IMR-90 (cell line): Measurements from ENCODE around the gene CCDC134. TPM values are rescaled to one million over a fixed set of nuclear protein-coding genes. Genes with fewer than 3 reads are reported as not detected.

Experiments
- ATAC-seq: fragments of 200-7000 bp; cut with Tn5 transposase; 2 replicates; pipeline ENCODE4 v1.9.1; 2020; ENCODE audit warnings: low read depth, mild to moderate bottlenecking, moderate library complexity
- BruUV-seq: library from RNA; stranded (reverse); fragments of 400-500 nt; replicated peaks from 2 replicates; lab custom pipeline; 2021; lab: Mats Ljungman, UMichigan
- CTCF ChIA-PET: fragments of 300-600 bp; formaldehyde crosslinking; extraction: SDS; loops from one replicate; lab custom pipeline; 2021; ENCODE audit warnings: antibody characterized with exemption; lab: Yijun Ruan, JAX
- POLR2A ChIA-PET: fragments of 300-600 bp; sonication (Branson Sonifier 250); formaldehyde crosslinking; loops from one replicate; lab custom pipeline; 2022; ENCODE audit warnings: antibody characterized with exemption; ENCODE audit not compliant: unreplicated experiment; lab: Charles Lee
- DNase-seq: peaks from one replicate; pipeline ENCODE4 v3.0.0; 2013
- H2AFZ ChIP-seq: replicated peaks from 2 replicates; pipeline ENCODE3; 2013; ENCODE audit warnings: low read length, mild to moderate bottlenecking; ENCODE audit not compliant: poor library complexity
- H2AK5ac ChIP-seq: 2 replicates; pipeline ENCODE4 v1.6.1; 2013; ENCODE audit warnings: low read depth, low read length, inconsistent platforms
- H2AK9ac ChIP-seq: replicated peaks from 2 replicates; pipeline ENCODE3; 2013; ENCODE audit warnings: mild to moderate bottlenecking, low read depth, low read length, moderate library complexity; ENCODE audit not compliant: poor library complexity
- H2BK120ac ChIP-seq: 2 replicates; pipeline ENCODE4 v1.6.1; 2013; ENCODE audit warnings: low read depth, low read length, inconsistent platforms
- H2BK15ac ChIP-seq: 3 replicates; pipeline ENCODE4 v1.6.1; 2013; ENCODE audit warnings: low read depth, low read length, inconsistent platforms
- H2BK20ac ChIP-seq: 2 replicates; pipeline ENCODE4 v1.6.1; 2013; ENCODE audit warnings: low read depth, mild to moderate bottlenecking, inconsistent platforms, low read length, moderate library complexity
- H2BK5ac ChIP-seq: 2 replicates; pipeline ENCODE4 v1.6.1; 2013; ENCODE audit warnings: mild to moderate bottlenecking, low read depth, low read length, inconsistent platforms; ENCODE audit not compliant: poor library complexity, severe bottlenecking
- H3K14ac ChIP-seq: replicated peaks from 2 replicates; pipeline ENCODE4 v1.6.1; 2013; ENCODE audit warnings: low read depth, low read length, inconsistent platforms
- H3K18ac ChIP-seq: 2 replicates; pipeline ENCODE4 v1.6.1; 2013; ENCODE audit warnings: low read depth, low read length, control low read depth
- H3K23ac ChIP-seq: 2 replicates; pipeline ENCODE4 v1.6.1; 2013; ENCODE audit warnings: low read depth, low read length, inconsistent platforms
- H3K27ac ChIP-seq: 2 replicates; pipeline ENCODE4 v1.5.1; 2013; ENCODE audit warnings: mild to moderate bottlenecking, control low read depth, low read length; ENCODE audit not compliant: insufficient read depth
- H3K27me3 ChIP-seq: 2 replicates; pipeline ENCODE4 v1.6.1; 2013; ENCODE audit warnings: low read length; ENCODE audit not compliant: control insufficient read depth, insufficient read depth
- H3K36me3 ChIP-seq: 2 replicates; pipeline ENCODE4 v1.6.1; 2013; ENCODE audit warnings: low read length, mixed read lengths; ENCODE audit not compliant: control insufficient read depth, insufficient read depth
- H3K4ac ChIP-seq: 2 replicates; pipeline ENCODE4 v1.6.1; 2013; ENCODE audit warnings: low read depth, low read length, inconsistent platforms
- H3K4me1 ChIP-seq: 2 replicates; pipeline ENCODE4 v1.6.1; 2013; ENCODE audit warnings: low read length, mixed read lengths; ENCODE audit not compliant: control insufficient read depth, insufficient read depth
- H3K4me2 ChIP-seq: 2 replicates; pipeline ENCODE4 v1.6.1; 2013; ENCODE audit warnings: low read depth, mild to moderate bottlenecking, control low read depth, low read length, moderate library complexity
- H3K4me3 ChIP-seq: 2 replicates; pipeline ENCODE4 v1.5.1; 2013; ENCODE audit warnings: low read depth, mild to moderate bottlenecking, control low read depth, low read length, moderate library complexity; ENCODE audit not compliant: insufficient read depth
- H3K56ac ChIP-seq: 2 replicates; pipeline ENCODE4 v1.6.1; 2013; ENCODE audit warnings: low read length, inconsistent platforms; ENCODE audit not compliant: insufficient read depth; ENCODE audit errors: extremely low read depth
- H3K79me1 ChIP-seq, 2 experiments: 2 replicates each; pipeline ENCODE4 v1.6.1; 2013; ENCODE audit warnings: low read length in 2 of 2, inconsistent platforms in 1 of 2, low read depth in 1 of 2
- H3K9ac ChIP-seq: 2 replicates; pipeline ENCODE4 v1.6.1; 2013; ENCODE audit warnings: low read depth, low read length, control low read depth
- H3K9me1 ChIP-seq: 2 replicates; pipeline ENCODE4 v1.6.1; 2013; ENCODE audit warnings: low read length, inconsistent platforms; ENCODE audit not compliant: insufficient read depth
- H3K9me3 ChIP-seq: 2 replicates; pipeline ENCODE4 v1.6.1; 2013; ENCODE audit warnings: low read length; ENCODE audit not compliant: control insufficient read depth, insufficient read depth
- H4K20me1 ChIP-seq: 2 replicates; pipeline ENCODE4 v1.6.1; 2013; ENCODE audit warnings: low read length, inconsistent platforms; ENCODE audit not compliant: insufficient read depth
- H4K5ac ChIP-seq: 2 replicates; pipeline ENCODE4 v1.6.1; 2013; ENCODE audit warnings: mild to moderate bottlenecking, low read depth, low read length, control low read depth
- H4K8ac ChIP-seq, 2 experiments: 2 replicates each; pipeline ENCODE4 v1.6.1; 2013; ENCODE audit warnings: low read depth in 2 of 2, low read length in 2 of 2, control low read depth in 1 of 2, inconsistent platforms in 1 of 2
- H4K91ac ChIP-seq: 2 replicates; pipeline ENCODE4 v1.6.1; 2013; ENCODE audit warnings: low read depth, low read length, inconsistent platforms; ENCODE audit not compliant: insufficient read depth
- CEBPB ChIP-seq: IDR thresholded peaks from 2 replicates; pipeline ENCODE4 v1.6.1; 2012; ENCODE audit warnings: low read depth, low read length, improper control_type of control experiment
- MXI1 ChIP-seq: IDR thresholded peaks from 2 replicates; pipeline ENCODE4 v1.6.1; 2012; ENCODE audit warnings: low read depth, mild to moderate bottlenecking, low read length, moderate library complexity, borderline replicate concordance
- RAD21 ChIP-seq: IDR thresholded peaks from 2 replicates; pipeline ENCODE4 v1.6.1; 2012; ENCODE audit warnings: low read length, improper control_type of control experiment
- RCOR1 ChIP-seq: IDR thresholded peaks from 2 replicates; pipeline ENCODE4 v1.6.1; 2012; ENCODE audit warnings: mild to moderate bottlenecking, low read length, improper control_type of control experiment; ENCODE audit not compliant: insufficient replicate concordance
- SMC3 ChIP-seq: fragments of 150-350 bp; IDR thresholded peaks from 2 replicates; pipeline ENCODE4 v1.6.1; 2016; ENCODE audit warnings: low read depth, mild to moderate bottlenecking, antibody characterized with exemption, low read length, moderate library complexity
- WGBS, 2 experiments: methylation state at CpG; one replicate each; pipeline versions ENCODE4 v1.1.5 to v1.1.7; 2013; ENCODE audit warnings: missing lambda C conversion rate in 2 of 2; ENCODE audit not compliant: insufficient read length in 1 of 2; ENCODE audit errors: extremely low coverage in 2 of 2; 5-methylcytosine and 5-hydroxymethylcytosine counted together
- dilution Hi-C: fragments of 300-500 bp; cut with HindIII; formaldehyde crosslinking; loops from one replicate; pipeline ENCODE4 v1.14.3; 2018; ENCODE audit warnings: low sequenced_read_pairs; ENCODE audit not compliant: unreplicated experiment
- in situ Hi-C: fragments of 300-500 bp; cut with MboI; formaldehyde crosslinking; loops from 3 replicates; pipeline ENCODE4 v1.14.3; 2019; ENCODE audit warnings: low sequenced_read_pairs, inconsistent platforms, mixed read lengths
- intact Hi-C: fragments of 100-400 bp; cut with micrococcal nuclease; formaldehyde crosslinking; loops from 2 replicates; pipeline ENCODE4 v1.10.0; 2022
- polyA plus RNA-seq, 3 experiments: library from polyadenylated mRNA; depleted of rRNA; stranded (reverse); fragments of >200 nt; gene quantifications; 2 replicates each; pipeline ENCODE4 v1.2.3, GENCODE V29; 2012; ENCODE audit warnings: low replicate concordance in 1 of 3
- total RNA-seq: library from RNA; depleted of rRNA; stranded (reverse); fragments of >200 nt; gene quantifications from 2 replicates; pipeline ENCODE4 v1.2.3, GENCODE V29; 2012
- TF ChIP-seq, protein P1 (sequence below): fragments of 150-350 bp; IDR thresholded peaks from 2 replicates; pipeline ENCODE4 v1.6.1; 2017; ENCODE audit warnings: mild to moderate bottlenecking, antibody characterized with exemption, low read length, low read depth
- TF ChIP-seq, protein P2 (sequence below): conservative IDR thresholded peaks from 2 replicates; pipeline ENCODE4 v1.5.1; 2012; ENCODE audit warnings: mild to moderate bottlenecking, low read depth, low read length, improper control_type of control experiment

CCDC134 gene
- total and polyA plus RNA-seq, 2 of the 4 experiments (the other 2 are of a cell fraction) = 5.1 to 7.0 TPM

DNA sequence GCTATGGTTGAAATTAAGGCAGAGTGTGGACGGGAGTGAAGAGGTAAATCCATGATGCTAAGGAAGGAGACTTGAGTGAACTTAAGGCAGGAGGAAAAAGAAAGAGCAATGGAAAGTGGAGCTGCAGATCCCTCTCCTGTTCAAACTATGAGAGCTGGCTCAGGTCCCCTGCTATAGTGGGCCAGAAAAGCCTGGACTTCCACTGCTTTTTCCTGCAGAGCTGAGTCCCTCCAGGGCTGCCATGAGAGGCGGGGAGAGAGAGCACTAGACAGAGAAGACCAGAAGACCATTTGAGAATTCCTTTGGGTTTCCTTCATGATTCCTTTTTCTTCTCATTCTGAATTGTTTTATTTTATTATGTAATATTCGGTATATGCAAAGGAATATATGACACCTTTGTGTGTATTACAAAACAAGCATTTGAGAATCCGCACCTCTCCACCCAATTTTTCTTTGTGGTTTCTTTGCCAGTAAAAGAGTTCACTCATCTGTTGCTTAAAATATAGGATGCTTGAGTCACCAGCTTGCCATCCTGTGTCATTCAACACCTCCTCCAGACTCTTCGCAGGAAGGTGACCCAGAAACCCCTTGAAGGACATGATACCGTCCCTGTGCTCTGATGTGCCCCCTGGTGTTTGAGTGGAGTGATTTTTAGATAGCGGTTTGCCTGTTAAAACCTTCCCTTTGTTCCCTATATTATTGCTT, 56.8 kb downstream of the CCDC134 start:
- DNase-seq = peak; percentile 72
- Histone ChIP-seq H2AK5ac (no peak overlapping the region), H2AK9ac (no peak overlapping the region), H3K18ac (no peak overlapping the region), H3K9me1 (peaks cover 10% of the 10 kb centered on the region), H3K23ac (0 out of 2 replicates have a peak overlapping the region, but pooled peaks have one; percentile 1), H4K91ac (no peak overlapping the region), H2BK20ac (0 out of 2 replicates have a peak overlapping the region, but pooled peaks have one; percentile 23), H3K14ac (no peak overlapping the region), H4K5ac (no peak overlapping the region), H3K9ac (no peak overlapping the region), H3K9me3 (no peaks in the 10 kb centered on the region), H2BK5ac (no peak overlapping the region), H3K27ac (no peak overlapping the region), H3K56ac (no peak overlapping the region), H2BK120ac (no peak overlapping the region), H3K27me3 (no peaks in the 10 kb centered on the region), H3K36me3 (no peaks in the 10 kb centered on the region), H4K20me1 (peaks cover 32% of the 10 kb centered on the region), H3K4me3 (no peak overlapping the region), H3K4me1 (peaks cover 7% of the 10 kb centered on the region), H2BK15ac (no peak overlapping the region), H3K4me2 (no peak overlapping the region), H3K4ac (no peak overlapping the region), H2AFZ (no peak overlapping the region), H4K8ac (no peak overlapping the region), H3K79me1 (peaks cover 10 to 53% of the 10 kb centered on the region in 2 experiments)
- dilution Hi-C loops (no loop called here), intact Hi-C loops (loop anchor here (10.0 kb wide), 1 partner anchor 113 kb away; no protein-coding TSS in a partner anchor), in situ Hi-C loops (no loop called here)
- ChIA-PET POLR2A (no interaction called here), CTCF (interaction anchor here (1.0 kb wide), 1 partner anchor 161 kb away, joined by 5 read pairs; no protein-coding TSS in a partner anchor)
- 100% methylated on average over 1 of the region's 7 CpGs; no CpG with 5 or more reads in 1 of the 2 experiments for WGBS, 2 experiments
- peak; percentile 64 for ATAC-seq
- TF ChIP-seq RCOR1 (no peak), SMC3 (peak; percentile 63), MXI1 (no peak), CEBPB (0 out of 2 replicates have a peak, but pooled peaks have one; percentile 30), RAD21 (peak; percentile 56)
- TF ChIP-seq, protein P1, sequence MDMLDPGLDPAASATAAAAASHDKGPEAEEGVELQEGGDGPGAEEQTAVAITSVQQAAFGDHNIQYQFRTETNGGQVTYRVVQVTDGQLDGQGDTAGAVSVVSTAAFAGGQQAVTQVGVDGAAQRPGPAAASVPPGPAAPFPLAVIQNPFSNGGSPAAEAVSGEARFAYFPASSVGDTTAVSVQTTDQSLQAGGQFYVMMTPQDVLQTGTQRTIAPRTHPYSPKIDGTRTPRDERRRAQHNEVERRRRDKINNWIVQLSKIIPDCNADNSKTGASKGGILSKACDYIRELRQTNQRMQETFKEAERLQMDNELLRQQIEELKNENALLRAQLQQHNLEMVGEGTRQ = no peak
- TF ChIP-seq, protein P2, sequence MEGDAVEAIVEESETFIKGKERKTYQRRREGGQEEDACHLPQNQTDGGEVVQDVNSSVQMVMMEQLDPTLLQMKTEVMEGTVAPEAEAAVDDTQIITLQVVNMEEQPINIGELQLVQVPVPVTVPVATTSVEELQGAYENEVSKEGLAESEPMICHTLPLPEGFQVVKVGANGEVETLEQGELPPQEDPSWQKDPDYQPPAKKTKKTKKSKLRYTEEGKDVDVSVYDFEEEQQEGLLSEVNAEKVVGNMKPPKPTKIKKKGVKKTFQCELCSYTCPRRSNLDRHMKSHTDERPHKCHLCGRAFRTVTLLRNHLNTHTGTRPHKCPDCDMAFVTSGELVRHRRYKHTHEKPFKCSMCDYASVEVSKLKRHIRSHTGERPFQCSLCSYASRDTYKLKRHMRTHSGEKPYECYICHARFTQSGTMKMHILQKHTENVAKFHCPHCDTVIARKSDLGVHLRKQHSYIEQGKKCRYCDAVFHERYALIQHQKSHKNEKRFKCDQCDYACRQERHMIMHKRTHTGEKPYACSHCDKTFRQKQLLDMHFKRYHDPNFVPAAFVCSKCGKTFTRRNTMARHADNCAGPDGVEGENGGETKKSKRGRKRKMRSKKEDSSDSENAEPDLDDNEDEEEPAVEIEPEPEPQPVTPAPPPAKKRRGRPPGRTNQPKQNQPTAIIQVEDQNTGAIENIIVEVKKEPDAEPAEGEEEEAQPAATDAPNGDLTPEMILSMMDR = peak; percentile 60
- BruUV-seq = no TSS peak
